Kasumi-1 (cell line): Measurements from ENCODE around the gene SBK2.
"Not testable (repeated sequence)": the region's sequence is repeated elsewhere in the genome, so short reads cannot be mapped to it uniquely, and the experiment has no call there.

Experiments
- DNase-seq, 2 experiments: peaks; one replicate each; lab custom pipeline; 2025; lab: John Stamatoyannopoulos, UW

The SBK2 gene

DNA sequence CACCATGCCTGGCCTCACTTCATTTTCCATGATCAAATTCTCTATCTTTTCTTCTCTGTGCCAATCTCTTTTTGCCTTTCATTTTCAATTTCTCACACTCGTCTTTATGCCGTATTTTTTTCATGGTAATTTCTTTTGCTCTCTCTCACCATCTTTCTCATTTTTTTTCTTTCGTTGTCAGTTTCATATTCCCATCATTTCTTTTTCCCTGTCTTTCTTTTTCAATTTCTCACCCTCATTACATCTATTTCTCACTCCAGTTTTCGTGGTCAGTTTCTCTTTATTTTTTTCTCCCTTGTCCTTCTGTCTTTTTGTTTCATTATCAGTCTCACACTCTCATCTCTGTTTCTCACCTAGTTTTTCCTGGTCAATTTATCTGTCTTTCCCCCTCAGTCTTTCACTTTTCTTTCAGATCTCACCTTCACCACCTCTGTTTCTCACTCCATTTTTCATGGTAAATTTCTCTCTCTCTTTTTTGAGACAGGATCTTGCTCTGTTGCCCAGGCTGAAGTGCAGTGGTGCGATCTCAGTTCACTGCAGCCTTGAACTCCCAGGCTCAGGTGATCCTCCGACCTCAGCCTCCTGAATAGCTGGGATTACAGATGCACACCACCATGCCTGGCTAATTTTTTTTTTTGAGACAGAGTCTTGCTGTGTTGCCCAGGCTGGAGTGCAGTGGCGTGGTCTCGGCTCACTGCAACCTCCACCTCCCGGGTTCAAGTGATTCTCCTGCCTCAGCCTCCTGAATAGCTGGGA, 34.6 kb downstream of the SBK2 start:
- no peak for DNase-seq

DNA sequence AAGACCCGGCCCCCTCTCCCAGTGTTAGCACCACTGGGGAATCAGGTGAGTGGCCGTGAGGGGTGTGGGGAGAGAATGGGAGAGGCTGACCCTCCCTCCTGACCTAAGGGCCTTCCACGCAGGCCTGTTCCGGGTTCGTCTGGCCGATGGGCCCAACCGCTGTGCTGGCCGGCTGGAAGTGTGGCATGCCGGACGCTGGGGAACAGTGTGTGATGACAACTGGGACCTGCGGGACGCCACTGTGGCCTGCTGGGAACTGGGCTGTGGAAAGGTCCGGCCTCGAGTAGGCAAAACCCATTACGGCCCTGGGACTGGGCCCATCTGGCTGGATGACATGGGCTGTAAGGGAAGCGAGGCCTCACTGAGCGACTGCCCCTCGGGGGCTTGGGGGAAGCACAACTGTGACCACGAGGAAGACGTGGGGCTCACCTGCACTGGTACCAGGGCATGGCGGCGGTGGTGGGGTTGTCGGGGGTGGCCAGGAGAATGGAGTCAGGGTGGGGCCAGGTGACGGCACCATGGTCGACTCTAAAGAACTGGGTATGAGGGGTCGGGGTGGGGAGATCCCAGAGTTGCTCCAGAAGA, 36.5 kb downstream of the SBK2 start:
- no peak for DNase-seq

GRCh38 chr19:55498246-55498840, 38.6 kb downstream of the SBK2 start:
- DNase-seq, result no peak

- no peak for DNase-seq
Observed at GRCh38 chr19:55497763-55498162, 39.2 kb downstream of the SBK2 start.

- not testable (repeated sequence) for DNase-seq
Observed at GRCh38 chr19:55496820-55497219, 40.1 kb downstream of the SBK2 start.

GRCh38 chr19:55495646-55496349, 41.1 kb downstream of the SBK2 start:
- DNase-seq, result no peak

GRCh38 chr19:55494172-55494761, 42.7 kb downstream of the SBK2 start:
- DNase-seq, result no peak

- no peak for DNase-seq
Observed at GRCh38 chr19:55493645-55494171, 43.2 kb downstream of the SBK2 start.

DNA sequence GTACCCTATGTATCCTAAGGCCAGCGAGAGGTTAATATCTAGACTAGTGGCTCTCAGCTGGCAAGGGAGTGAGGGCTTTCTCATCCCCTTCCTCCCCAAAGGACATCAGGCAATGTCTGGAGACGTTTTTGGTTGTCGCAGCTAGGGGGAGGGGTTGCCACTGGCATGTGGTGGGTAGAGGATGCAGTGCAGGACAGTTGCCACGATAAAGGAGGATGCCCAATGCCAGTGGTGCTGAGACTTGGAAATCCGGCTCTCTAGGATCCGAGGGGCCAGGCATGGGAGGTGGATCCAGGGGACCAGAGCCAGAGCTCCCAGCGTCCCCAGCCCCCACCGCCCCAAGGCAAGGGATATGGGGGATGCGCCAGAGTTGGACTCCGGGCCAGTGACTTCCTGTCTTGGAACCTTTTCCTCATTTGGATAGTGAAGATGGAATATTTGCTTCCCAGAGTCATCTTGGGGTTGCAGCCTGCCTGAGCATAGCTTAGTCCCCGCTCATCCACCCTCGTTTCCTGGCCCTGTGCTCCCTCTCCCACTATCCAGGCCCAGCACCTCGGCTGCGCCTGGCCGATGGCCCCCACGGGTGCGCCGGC, 43.8 kb downstream of the SBK2 start:
- DNase-seq, result no peak

GRCh38 chr19:55492362-55492944, 44.5 kb downstream of the SBK2 start:
- no peak for DNase-seq

GRCh38 chr19:55491546-55492360, 45.2 kb downstream of the SBK2 start:
- no peak for DNase-seq

GRCh38 chr19:55490478-55491432, 46.2 kb downstream of the SBK2 start:
- no peak for DNase-seq

DNA sequence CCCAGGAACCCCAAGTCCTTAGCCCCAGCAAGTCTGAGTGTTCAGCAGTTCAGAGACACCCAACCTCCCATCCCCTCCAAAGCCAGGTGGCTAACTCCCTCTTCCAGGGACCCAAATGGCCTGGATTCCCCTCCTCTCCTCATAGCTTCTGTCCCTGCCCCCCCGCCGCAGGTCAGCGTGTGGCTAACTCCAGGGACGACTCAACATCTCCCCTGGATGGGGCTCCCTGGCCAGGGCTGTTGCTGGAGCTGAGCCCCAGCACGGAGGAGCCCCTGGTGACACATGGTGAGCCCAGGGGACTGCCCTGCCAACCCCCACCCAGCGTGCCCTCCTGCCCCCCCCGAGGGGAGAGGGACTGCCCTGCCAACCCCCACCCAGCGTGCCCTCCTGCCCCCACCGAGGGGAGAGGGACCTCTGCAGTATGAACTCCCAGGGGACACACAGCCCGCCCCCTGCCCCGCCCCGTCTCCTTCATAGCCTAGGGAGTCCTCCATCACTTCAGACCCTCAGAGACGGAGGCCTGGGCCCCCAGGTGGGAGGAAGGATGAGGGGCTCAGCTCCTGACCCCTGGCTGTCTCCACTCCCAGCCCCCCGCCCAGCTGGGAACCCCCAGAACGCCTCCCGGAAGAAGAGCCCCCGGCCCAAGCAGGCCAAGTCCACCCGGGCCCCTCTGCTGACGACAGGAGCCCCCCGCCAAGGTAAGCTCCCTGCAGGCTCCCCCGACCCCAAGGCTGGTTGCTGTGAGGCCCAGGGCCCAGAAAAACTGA, 47.0 kb downstream of the SBK2 start:
- no peak for DNase-seq

GRCh38 chr19:55488986-55489710, 47.8 kb downstream of the SBK2 start:
- no peak for DNase-seq

- DNase-seq, result peak; percentile 36 to 45
Observed at GRCh38 chr19:55487924-55488687, 48.8 kb downstream of the SBK2 start, which contains the start of gene SSC5D. TSS of gene SSC5D (plus strand) at chr19:55488436. CDS start at chr19:55488590, 154 bp downstream.

DNA sequence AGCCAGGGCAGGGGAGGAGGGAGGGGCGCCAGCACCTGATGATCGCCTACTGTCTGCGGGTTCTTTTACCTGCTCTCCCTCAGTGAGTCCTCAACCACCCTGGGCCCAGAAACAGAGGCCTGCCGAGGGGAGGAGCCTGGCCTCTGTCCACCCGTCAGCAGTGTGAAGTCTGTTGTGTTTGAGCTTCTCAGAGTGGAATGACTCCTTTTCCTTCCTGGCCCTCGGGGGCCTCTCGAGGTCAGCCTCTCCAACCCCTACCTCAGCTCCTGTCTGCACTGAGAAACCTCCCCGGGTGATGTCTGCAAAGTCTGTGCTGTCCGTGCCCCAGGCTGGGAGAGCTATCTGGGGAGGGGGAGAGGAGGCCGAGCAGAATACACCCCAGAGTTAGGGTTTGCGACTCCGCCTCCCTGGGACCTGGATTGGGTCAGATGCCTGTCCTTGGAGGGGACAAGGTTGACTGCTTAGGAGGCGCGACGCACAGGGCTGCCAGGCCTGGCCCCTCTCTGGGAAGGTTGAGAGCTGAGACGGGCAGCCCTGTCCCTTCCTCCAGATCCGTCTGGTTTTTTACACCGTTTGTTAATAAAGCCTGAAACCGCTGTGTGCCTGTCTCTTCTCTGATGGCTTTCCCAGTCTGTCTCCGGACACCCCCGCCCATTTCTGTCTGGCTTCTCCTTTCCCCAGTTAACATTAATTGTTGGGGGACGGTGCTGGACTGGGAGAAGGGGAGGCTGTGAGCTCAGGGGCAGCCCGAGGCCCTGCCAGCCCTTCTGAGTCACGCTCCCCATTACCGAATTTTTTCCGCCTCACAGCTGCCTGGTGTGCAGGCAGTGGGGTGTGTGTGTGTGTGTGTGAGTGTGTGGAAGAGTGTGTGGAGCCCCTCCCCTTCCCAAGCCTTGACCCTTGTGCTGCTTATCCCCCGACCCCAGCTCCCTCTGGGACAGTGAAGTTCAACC, 49.7 kb downstream of the SBK2 start:
- peak; percentile 30 to 32 for DNase-seq
